Caco-2 (cell line): ENCODE measurements around the gene PRSS23. TPM values are rescaled to one million over a fixed set of nuclear protein-coding genes. Genes with fewer than 3 reads are reported as not detected.

ENCODE experiments used
- BruUV-seq: library from RNA; stranded (reverse); fragments of 400-500 nt; replicated peaks from 2 replicates; lab custom pipeline; 2021; lab: Mats Ljungman, UMichigan
- CTCF ChIA-PET: fragments of 300-600 bp; sonication (Branson Sonifier 250); formaldehyde crosslinking; loops from one replicate; lab custom pipeline; 2022; ENCODE audit warnings: antibody characterized with exemption; lab: Charles Lee
- POLR2A ChIA-PET: fragments of 300-600 bp; sonication (Branson Sonifier 250); formaldehyde crosslinking; loops from one replicate; lab custom pipeline; 2022; ENCODE audit warnings: antibody characterized with exemption; lab: Charles Lee
- DNase-seq, 2 experiments: peaks; one replicate each; pipeline versions ENCODE4 v3.0.0 to v3.0.0-alpha.2; 2020 to 2022
- H3K27me3 ChIP-seq: replicated peaks from 2 replicates; pipeline ENCODE4 v1.6.0; 2011; ENCODE audit warnings: low read length; ENCODE audit not compliant: control insufficient read depth, insufficient read depth
- H3K36me3 ChIP-seq: 2 replicates; pipeline ENCODE4 v1.5.1; 2011; ENCODE audit warnings: low read length; ENCODE audit not compliant: control insufficient read depth, insufficient read depth
- H3K4me1 ChIP-seq: fragments of 250-450 bp; sonication (Bioruptor Pico); 2 replicates; pipeline ENCODE4 v1.5.1; 2020; ENCODE audit warnings: mild to moderate bottlenecking
- H3K4me3 ChIP-seq: 2 replicates; pipeline ENCODE4 v1.5.1; 2011; ENCODE audit warnings: low read depth, mild to moderate bottlenecking, control low read depth, low read length
- H3K9me3 ChIP-seq: fragments of 250-450 bp; sonication (Bioruptor Pico); 2 replicates; pipeline ENCODE4 v1.5.1; 2020; ENCODE audit warnings: mild to moderate bottlenecking, moderate library complexity
- H3K27ac Mint-ChIP-seq: one replicate; pipeline ENCODE4 v1.8.0; 2022; ENCODE audit warnings: mixed read lengths; ENCODE audit not compliant: unreplicated experiment
- H3K27me3 Mint-ChIP-seq: one replicate; pipeline ENCODE4 v1.8.0; 2022; ENCODE audit warnings: mixed read lengths; ENCODE audit not compliant: insufficient read depth, unreplicated experiment
- H3K36me3 Mint-ChIP-seq: one replicate; pipeline ENCODE4 v1.8.0; 2022; ENCODE audit warnings: mild to moderate bottlenecking, mixed read lengths; ENCODE audit not compliant: insufficient read depth, unreplicated experiment
- H3K4me1 Mint-ChIP-seq: one replicate; pipeline ENCODE4 v1.8.0; 2022; ENCODE audit warnings: low read depth, mixed read lengths; ENCODE audit not compliant: unreplicated experiment
- H3K4me3 Mint-ChIP-seq: one replicate; pipeline ENCODE4 v1.8.0; 2022; ENCODE audit warnings: mild to moderate bottlenecking, moderate library complexity, mixed read lengths; ENCODE audit not compliant: unreplicated experiment
- H3K9me3 Mint-ChIP-seq: one replicate; pipeline ENCODE4 v1.8.0; 2022; ENCODE audit warnings: mixed read lengths; ENCODE audit not compliant: unreplicated experiment
- intact Hi-C: fragments of 100-400 bp; cut with micrococcal nuclease; formaldehyde crosslinking; loops from one replicate; pipeline ENCODE4 v1.10.0; 2022; ENCODE audit not compliant: unreplicated experiment
- total RNA-seq: library from RNA; stranded (reverse); gene quantifications from 2 replicates; pipeline ENCODE4 v1.2.3, GENCODE V29; 2022
- TF ChIP-seq, protein P1 (sequence below), 2 experiments: fragments of 200-600 bp in 1 of 2; IDR thresholded peaks; 1 replicate in 1 of 2; 2 replicates in 1 of 2; pipeline versions ENCODE4 v1.5.1 to v1.8.0; 2011 to 2022; ENCODE audit warnings: antibody characterized with exemption in 1 of 2, control low read depth in 1 of 2, inconsistent platforms in 1 of 2, low read depth in 1 of 2, low read length in 1 of 2, mild to moderate bottlenecking in 1 of 2, moderate library complexity in 1 of 2; ENCODE audit not compliant: insufficient read depth in 1 of 2, severe bottlenecking in 1 of 2, unreplicated experiment in 1 of 2

PRSS23 gene
- total RNA-seq, 1 experiment from 2014 or later = 400 TPM

- ChIA-PET CTCF (interaction anchor here (0.6 kb wide), 1 partner anchor 91 kb away, joined by 3 read pairs; no protein-coding TSS in a partner anchor), POLR2A (no interaction called here)
- intact Hi-C loops = no loop called here
- Histone ChIP-seq H3K27me3 (no peaks in the 10 kb centered on the region), H3K9me3 (peaks cover 1% of the 10 kb centered on the region; the same call in 1 of the 2 replicates), H3K4me1 (peaks cover 68% of the 10 kb centered on the region), H3K4me3 (no peak overlapping the region), H3K36me3 (no peaks in the 10 kb centered on the region)
- no TSS peak for BruUV-seq
- Mint-ChIP-seq H3K36me3 (peaks cover 6% of the 10 kb centered on the region), H3K4me3 (no peak overlapping the region), H3K4me1 (peaks cover 60% of the 10 kb centered on the region), H3K9me3 (no peaks in the 10 kb centered on the region), H3K27ac (peak overlapping the region; percentile 65), H3K27me3 (no peaks in the 10 kb centered on the region)
- TF ChIP-seq, protein P1, sequence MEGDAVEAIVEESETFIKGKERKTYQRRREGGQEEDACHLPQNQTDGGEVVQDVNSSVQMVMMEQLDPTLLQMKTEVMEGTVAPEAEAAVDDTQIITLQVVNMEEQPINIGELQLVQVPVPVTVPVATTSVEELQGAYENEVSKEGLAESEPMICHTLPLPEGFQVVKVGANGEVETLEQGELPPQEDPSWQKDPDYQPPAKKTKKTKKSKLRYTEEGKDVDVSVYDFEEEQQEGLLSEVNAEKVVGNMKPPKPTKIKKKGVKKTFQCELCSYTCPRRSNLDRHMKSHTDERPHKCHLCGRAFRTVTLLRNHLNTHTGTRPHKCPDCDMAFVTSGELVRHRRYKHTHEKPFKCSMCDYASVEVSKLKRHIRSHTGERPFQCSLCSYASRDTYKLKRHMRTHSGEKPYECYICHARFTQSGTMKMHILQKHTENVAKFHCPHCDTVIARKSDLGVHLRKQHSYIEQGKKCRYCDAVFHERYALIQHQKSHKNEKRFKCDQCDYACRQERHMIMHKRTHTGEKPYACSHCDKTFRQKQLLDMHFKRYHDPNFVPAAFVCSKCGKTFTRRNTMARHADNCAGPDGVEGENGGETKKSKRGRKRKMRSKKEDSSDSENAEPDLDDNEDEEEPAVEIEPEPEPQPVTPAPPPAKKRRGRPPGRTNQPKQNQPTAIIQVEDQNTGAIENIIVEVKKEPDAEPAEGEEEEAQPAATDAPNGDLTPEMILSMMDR (IDR thresholded peaks at IDR 0.05; ENCODE audit: insufficient read depth in 1 of 2, low read depth in 1 of 2, low read length in 1 of 2, severe bottlenecking in 1 of 2, unreplicated experiment in 1 of 2) = no peak
- DNase-seq = no peak
Observed at GRCh38 chr11:86848132-86848531, 47.8 kb downstream of the PRSS23 start.

DNA sequence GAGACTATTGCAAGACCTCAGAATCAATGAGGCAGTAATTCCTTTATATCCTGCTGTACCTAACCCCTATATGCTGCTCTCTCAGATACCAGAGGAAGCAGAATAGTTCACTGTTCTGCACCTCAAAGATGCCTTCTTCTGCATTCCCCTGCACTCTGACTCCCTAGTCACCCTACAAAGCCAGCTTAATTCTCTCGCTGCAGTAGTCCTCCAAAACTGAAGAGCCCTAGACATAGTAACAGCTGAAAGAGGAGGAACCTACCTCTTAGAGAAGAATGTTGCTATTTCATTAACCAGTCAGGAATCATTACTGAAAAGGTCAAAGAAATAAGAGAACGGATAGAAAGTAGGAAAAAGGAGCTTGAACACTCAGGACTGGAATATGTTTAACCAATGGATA, 49.3 kb downstream of the PRSS23 start:
- H3K4me3 ChIP-seq = no peak overlapping the region
- no peaks in the 10 kb centered on the region for H3K36me3 ChIP-seq
- POLR2A ChIA-PET = interaction anchor here (0.6 kb wide), 1 partner anchor 38 kb away, joined by 3 read pairs; no protein-coding TSS in a partner anchor
- peaks cover 2% of the 10 kb centered on the region for H3K36me3 Mint-ChIP-seq
- H3K27ac Mint-ChIP-seq = peak overlapping the region; percentile 65
- CTCF ChIA-PET = no interaction called here
- no peak for DNase-seq
- intact Hi-C loops = no loop called here
- TF ChIP-seq, protein P1 (IDR thresholded peaks at IDR 0.05; ENCODE audit: insufficient read depth in 1 of 2, low read depth in 1 of 2, low read length in 1 of 2, severe bottlenecking in 1 of 2, unreplicated experiment in 1 of 2) = no peak
- no TSS peak for BruUV-seq
- peaks cover 61% of the 10 kb centered on the region for H3K4me1 ChIP-seq
- no peaks in the 10 kb centered on the region for H3K27me3 ChIP-seq
- peaks cover 51% of the 10 kb centered on the region for H3K4me1 Mint-ChIP-seq
- H3K9me3 Mint-ChIP-seq = no peaks in the 10 kb centered on the region
- H3K4me3 Mint-ChIP-seq = no peak overlapping the region
- no peaks in the 10 kb centered on the region for H3K9me3 ChIP-seq
- no peaks in the 10 kb centered on the region for H3K27me3 Mint-ChIP-seq

Other genes starting within 250 kb of the PRSS23 start
- gene ME3, start 127.9 kb upstream of the PRSS23 start, total RNA-seq = 32.8 and 36.9 TPM in 2 replicates
- 60.6 and 78.4 TPM in 2 replicates for gene FZD4, start 154.9 kb downstream of the PRSS23 start, total RNA-seq
- 88.6 and 95.2 TPM in 2 replicates for gene TMEM135, start 237.4 kb downstream of the PRSS23 start, total RNA-seq